HG03571 (cell line): Measurements from ENCODE around the gene KRT38.
"Not testable (repeated sequence)": the region's sequence is repeated elsewhere in the genome, so short reads cannot be mapped to it uniquely, and the experiment has no call there.

Experiments
- ATAC-seq: cut with Tn5 transposase; IDR thresholded peaks from one replicate; pipeline ENCODE4 v1.9.1; 2021; ENCODE audit not compliant: unreplicated experiment

Gene KRT38

DNA sequence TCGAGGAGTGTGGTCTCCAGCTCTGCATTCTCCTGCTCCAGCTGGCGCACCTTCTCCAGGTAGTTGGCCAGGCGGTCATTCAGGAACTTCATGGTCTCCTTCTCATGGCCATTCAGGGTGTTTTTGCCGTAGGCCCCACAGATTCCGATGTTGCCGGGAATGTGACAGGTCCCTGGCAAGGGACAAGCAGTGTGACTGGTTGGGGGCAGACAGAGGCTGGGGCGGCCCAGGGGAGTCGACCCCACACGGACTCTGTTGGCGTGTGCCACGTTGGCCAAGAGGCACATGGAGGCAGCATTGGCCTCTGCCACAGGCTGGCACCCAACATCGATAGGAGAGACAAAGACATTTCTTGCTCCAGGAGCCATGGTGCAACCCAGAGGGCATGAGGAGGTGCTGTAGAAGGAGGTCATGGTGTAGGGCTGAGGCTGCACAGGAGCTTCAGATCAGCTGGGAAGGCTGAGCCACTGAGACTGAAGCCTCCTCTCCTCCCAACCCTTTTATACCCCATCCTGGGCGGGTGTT is 16.6 kb downstream of the KRT38 start, which contains the start of gene KRT37:
Gene KRT37 (minus strand): TSS at position 475 of the 525 bp plus-strand sequence. CDS start 62 bp downstream, at position 413.
- no peak for ATAC-seq

DNA sequence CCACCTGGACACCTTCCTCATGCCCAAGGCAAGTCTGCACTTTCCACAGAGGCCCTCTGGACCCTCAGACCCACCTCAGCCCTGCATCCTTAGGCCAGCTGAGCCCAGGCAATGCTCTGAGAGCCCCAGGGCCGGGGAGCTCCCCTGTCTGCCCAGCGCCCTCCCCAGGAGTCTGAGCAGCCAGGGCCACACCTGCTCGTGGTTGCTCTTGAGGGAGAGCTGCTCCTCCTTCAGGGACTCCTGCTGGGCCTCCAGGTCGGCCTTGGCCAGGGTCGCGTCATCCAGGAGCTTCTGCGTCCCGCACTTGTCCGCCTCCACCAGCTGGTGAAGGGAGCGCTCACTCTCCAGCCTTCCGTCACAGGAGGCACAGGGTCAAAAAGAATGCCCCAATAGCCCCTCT is 18.2 kb downstream of the KRT38 start:
- not testable (repeated sequence) for ATAC-seq

DNA sequence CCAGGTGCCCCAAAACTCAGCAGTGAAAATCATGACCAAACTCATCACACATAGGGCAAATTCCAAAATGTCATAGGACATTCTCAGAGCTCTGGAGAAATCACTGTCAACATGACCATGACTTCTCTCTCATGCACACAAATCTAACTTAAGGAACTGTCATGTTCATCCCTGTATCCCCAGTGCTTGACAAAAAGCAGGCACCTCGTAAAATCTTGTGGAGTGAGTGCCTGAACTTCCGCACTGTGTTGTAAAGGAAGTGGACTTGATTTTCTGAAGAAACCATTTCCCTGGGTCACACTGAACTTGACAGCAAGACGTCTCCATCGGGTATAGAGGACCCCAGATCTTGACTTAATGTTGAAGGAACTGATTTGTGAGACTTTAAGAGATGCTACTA is 19.2 kb downstream of the KRT38 start:
- ATAC-seq, result no peak

DNA sequence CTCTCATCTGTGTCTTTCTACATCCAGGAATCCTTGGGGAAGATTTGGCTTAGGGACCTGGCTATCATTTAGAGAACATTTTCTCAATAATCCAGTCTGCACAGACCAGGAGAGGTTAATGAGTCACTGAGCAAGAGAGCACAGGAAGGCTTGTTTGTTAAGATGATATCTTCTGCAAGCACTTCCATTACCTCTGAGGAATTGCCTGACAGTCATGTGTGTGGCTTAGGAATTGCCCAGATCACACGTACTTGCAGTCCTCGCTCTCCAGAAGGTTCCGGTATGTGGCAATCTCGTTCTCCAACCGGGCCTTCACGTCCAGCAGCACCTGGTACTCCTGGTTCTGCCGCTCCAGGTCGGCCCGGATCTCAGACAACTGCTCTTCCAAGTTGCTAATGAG is 19.7 kb downstream of the KRT38 start:
- no peak for ATAC-seq

DNA sequence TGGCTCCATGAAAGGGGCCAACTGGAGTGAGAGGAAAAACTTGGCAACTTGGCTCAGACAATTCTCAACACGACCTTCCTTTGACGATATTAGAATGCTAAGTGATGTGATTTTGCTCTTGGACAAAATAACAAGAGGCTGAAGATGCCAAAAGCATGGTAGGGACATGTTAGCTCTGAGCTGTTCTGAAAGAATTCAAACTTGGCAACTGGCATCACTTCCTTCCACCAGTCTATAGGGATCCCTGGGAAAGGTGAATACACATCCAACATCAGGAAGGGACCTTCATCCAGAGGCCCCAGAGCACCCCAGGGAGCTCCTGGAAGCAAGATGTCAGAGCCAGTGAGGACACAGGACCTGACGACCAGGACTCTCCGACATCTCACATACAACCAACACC is 20.6 kb downstream of the KRT38 start:
- no peak for ATAC-seq

DNA sequence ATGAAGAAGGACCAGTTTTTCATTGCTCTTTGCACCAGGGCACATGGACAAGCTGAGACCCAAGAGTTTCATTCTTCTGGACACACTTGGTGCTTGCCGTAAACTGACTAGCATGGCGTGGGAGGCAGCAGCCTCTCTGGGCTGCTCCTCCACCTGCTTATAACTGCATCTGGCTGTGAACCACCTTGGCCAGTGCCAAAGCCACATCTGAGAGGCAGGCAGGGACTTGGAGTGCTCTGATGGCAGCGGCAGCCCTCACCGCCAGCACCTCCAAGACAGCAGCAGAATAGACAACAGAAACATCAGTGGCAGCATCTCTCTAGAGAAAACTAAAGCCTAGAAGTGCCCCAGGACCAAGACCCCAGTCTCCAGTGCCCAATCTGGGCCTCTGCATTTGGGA is 21.1 kb downstream of the KRT38 start:
- ATAC-seq, result no peak

DNA sequence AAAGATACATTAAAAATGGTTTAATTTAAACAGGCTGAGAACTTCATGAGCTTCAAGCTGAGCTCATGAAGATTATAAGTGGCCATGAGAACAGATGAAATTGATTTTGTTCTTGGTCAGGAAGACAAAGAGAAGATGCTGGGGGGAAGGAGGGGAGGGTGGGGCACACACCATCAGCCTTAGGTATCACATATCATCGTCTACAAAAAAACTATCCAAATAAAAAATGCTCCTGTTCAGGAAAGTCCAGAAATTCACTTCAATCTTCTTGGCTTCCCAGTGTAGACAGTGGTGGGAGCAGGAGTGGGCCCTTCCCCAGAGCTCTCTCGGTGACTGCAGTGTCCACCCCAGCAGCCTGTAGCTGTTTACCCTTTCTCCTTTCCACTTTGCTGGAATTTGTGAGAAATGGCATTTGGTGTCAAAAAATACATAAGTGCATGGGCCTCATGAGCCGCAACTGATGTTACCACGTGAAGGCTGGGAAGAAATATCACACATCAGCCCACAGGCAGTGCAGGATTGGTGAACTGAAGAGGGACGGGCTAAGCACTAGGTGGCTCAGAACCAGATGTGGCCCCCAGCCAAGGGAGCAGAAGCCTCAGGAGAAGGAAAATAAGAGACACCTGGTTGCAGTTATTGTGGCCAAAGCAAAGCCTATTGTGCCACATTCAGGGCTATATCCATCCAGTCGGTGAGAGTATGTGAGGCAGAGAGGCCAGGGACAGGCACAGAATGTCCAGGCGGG is 22.5 kb downstream of the KRT38 start:
- ATAC-seq, result no peak

DNA sequence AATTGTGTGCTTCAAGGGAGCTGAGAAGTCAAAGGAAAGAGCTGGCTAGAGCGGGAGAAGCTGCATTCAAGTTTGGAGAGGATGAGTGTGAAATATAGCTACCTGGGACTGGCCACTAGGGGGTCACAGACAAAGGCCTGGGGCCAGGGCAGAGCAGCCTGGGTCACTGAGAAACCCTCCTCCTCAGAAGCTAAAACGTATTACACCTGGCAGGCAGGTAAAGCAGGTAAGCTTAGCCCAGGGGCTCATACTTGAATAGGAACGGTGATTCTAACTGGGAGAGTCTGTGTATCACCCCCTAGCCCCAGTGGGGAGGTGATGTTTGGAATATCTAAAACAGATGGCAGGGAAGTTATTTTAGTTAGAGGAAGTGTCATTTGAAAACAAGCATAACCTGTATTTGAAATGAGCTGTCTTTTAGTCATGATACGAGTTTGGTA is 23.2 kb downstream of the KRT38 start:
- ATAC-seq, result no peak

DNA sequence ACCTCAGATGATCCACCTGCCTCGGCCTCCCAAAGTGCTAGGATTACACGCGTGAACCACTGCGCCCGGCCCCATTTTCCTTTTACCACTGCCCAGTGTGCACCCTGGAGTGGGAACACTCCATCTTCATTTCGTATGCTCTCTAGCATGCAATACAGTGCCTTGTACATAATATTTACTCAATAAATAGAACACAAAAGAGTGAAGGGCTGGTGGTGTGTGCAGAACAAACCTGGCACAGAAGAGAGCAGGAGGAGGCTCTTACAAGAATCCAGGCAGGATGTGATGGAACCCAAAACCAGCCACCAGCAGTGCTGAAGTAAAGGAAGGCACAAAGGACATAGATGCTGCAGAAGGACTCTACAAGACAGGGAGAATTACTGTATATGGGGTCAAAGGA is 23.7 kb downstream of the KRT38 start:
- no peak for ATAC-seq

DNA sequence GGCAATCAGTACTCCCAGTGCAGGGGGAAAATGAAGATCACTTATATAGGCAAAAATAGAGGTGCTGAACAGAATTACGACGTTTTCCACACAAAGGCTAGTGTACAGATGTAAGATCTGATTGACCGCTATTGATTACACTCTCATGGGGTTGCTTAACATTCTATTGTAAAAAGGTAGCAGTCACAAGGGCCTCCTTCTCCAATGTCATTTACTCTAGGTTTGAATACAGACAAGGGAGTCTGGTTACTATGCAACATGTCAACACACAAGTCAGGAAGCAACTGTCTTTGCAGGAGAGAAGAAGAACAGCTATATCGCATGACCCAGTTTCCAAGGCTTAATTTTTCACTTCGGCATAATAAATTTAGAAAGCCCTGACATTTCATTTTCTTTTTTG is 24.3 kb downstream of the KRT38 start:
- ATAC-seq, result no peak

DNA sequence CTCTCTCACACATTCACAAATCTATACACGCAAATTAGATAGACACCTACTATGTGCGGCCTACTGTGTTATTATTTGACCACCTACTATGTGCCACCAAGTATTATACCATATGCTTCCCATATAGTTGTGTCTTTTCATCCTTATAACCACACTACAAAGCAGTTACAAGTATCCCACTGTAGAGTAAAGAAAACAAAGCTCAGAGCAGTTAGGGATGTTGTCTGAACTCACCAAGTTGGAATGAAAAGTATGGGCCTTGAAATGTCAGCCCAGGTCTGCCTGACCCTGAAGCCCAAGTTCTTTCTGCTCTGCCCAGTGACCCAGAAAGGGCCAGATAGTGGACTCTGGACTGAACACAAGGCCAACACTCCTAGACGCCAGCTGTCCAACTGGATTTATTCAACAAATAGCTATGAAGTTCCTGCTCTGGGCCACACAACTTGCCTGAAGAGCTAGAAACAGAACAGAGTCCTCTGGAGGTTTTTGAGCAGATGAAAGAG is 24.9 kb downstream of the KRT38 start:
- no peak for ATAC-seq

DNA sequence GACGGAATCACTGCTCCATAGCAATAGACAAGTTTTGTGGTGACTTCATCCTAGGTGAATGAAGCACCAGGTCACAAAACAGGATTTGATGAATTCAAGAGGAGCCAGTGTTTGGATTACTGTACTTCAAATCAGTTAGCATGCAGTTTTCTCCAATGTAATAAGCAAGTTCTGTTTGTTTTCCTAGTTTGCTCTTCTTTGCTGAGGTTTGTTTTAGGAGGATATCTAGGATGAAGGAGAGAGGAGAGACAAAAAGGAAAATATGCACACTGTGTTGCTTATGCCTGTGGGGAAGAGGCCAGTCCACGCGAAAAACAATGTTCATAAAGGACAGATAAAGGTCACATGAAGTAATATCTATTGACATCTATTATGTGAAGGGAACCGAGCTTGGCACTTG is 25.4 kb downstream of the KRT38 start:
- no peak for ATAC-seq

DNA sequence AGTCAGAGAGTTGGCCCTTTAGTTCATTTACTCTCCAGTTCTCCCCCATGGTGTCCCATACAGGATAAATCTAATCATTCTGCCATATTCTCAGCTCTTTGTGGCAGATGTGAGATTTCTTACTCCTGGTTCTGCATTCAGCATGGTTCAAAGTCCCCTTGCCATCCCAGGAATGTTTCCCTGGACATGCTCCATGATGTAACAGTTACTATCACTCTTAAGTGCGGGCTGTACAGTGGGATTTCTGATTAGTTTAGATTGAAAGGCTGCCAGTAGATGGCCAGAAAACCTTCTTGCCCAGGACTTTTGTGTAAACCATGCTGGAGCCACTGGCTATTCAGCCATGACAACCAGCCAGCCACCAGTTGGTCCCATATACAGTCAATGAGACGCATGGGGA is 26.8 kb downstream of the KRT38 start:
- ATAC-seq, result no peak

DNA sequence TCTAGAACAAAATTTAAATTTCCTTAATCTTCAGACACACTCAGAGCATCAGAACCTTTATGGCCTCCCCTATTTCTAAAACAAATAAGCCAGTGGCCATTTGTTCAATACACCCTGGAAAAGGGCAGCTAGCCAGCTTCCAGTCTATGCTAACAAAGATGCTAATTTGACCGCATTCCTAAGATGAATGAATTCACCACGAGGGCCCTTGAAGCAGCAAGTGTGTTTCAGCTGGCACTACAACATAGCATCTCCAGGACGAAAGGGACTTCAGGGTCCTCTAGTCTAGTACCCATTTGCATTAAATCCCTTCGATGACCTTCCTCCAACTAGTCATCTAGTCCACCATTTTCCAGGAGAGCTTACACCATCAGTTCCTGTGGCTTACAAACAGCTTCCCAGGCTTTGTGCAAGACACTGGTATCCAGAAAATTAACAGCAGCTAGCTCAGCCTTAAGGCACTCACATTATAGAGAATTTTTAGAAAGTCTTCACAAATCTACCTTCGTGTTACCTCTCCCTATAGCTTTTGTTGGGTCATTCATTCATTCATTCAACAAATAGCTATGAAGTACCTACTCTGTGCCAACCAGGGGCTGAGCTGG is 27.3 kb downstream of the KRT38 start:
- no peak for ATAC-seq

DNA sequence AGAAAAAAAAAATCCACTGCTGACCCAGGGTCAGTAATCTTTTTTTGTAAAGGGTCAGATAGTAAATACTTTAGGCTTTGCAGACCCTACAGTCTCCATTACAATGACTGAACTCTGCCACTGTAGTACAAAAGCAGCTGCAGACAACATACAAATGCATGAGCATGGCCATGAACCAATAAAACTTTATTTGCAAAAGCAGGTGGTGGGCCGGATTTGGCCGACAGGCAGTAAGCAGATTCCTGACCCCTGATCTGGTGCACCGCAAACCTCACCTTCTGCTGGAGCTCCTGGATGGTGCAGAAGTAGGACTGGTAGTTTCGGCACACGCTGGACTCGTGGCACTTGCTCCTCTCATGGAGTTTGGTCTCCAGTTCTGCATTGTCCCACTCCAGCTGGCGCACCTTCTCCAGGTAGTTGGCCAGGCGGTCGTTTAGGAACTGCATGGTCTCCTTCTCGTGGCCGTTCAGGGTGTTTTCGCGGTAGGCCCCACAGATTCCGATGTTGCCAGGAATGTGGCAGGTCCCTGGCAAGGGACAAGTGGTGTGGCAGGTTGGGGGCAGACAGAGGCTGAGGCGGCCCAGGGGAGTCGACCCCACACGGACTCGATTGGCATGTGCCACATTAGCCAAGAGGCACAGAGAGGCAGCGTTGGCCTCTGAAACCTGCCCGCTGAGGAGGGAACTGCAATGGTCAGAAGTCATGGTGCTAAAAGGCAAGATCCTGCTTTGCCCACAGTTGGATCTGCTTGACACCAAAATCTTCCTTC is 29.5 kb downstream of the KRT38 start:
- no peak for ATAC-seq

DNA sequence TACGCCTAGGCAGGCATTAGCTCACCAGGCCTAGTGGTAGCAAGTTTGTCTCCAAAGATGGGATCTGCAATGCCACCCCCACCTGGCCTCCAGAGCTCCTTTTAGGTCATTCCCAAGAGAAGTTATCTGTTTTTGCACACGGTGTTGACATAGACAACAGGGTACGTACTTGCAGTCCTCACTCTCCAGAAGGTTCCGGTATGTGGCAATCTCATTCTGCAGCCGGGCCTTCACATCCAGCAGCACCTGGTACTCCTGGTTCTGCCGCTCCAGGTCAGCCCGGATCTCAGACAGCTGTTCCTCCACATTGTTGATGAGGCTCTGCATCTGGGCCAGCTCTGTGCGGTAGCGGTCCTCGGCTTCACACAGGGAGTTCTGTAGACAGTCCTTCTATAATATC is 33.6 kb downstream of the KRT38 start:
- ATAC-seq, result no peak

DNA sequence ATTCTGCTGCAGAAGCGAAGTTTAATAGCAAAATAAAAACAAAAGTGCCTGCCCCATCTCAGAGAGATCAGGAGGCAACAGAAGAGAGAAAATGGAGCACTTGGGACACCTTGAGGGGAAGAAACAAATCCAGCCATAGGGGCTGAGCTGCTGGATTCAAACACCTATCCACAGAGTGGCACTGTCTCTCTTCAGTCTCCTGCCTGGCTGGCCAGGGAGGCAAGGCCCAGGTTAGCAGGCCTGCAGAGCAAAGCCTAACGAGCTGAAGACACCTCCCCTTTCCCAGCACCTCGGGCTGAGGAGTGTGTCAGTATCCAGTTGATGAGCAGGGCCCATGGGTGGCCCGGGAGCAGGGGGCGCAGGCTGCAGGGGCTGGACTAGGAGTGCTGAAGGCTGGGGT is 34.6 kb downstream of the KRT38 start:
- ATAC-seq, result no peak

DNA sequence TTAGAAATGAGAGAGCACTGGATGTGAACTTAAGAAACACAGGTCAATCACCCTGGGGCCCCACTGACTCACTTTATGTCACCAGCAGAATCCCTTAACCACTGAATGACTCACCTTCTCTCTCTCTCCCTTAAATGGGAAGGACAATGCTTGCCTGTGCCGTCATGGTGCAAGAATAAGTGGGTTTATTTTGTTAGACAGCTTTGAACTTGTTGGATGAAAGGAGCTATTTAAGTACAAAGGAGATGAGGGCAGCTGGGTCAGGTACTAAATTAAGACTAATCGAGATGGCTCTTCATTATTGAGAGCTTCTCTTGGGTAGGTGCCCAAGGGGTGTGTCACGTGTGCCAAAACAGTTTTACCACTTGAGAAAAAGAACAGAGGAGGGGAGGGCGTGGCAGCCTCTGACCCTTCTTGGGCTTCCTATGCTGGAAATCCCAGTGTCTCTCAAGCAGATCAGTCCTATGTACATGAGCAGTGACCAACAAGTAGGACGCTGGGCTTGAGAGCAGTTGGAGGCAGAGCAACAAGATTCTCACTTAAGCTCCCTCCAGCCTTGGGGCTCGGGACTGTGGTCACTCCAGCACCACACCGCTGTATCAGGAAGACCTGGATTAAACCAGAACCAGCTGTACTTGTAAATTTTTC is 36.6 kb downstream of the KRT38 start:
- no peak for ATAC-seq

DNA sequence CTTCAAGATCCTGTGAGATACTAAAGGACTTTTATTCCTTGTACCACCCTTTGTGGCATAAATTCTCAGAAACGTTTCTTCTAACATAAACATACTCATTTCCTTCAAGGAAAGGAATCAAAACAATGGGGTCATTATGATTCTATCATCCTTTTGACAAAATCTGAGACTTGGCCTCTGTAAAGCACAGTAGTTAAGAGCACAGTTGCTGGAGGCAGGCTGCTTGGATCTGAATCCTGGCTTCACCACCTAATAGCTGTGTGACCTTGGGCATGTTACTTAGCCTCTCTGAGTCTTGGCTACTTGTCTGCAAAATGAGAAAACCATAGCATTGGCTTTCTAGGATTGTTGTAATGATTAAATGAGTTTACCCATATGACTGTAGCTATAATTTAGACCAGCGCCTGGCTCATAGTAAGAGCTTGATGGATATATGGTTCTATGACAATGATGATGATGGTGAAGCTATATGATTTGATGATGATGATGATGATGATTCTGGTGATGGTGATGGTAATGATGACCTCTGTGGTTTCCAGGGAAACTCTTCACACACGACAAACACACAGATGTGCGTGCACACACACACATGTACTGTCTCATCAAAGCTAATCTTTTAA is 37.3 kb downstream of the KRT38 start:
- ATAC-seq, result no peak

DNA sequence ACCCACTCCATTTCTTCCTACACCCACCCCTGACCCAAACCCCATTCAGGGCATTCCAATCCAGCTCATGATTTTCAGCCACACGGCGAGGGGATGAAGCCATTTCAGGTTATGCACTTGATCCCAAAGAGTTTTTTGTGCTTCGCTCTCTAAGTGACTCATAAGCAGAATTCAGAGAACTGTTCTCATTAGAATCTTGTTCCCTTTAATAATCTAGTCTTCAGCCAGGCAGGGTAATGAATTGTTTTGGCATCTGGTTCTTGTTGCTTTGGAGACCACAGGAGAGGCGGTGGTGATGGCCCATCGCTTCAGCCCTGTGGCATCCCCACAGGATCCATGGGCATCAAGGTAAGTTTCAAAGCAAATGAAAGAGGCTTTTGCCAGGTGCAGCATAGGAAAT is 38.6 kb downstream of the KRT38 start:
- ATAC-seq, result no peak
